ENCODE data around the gene FOXK1. TPM values are rescaled to one million over a fixed set of nuclear protein-coding genes. Genes with fewer than 3 reads are reported as not detected.

FOXK1 gene
- total RNA-seq, 4 donors from 2014 or later, result 9.6 to 35.0 (median 12.5) TPM

DNA sequence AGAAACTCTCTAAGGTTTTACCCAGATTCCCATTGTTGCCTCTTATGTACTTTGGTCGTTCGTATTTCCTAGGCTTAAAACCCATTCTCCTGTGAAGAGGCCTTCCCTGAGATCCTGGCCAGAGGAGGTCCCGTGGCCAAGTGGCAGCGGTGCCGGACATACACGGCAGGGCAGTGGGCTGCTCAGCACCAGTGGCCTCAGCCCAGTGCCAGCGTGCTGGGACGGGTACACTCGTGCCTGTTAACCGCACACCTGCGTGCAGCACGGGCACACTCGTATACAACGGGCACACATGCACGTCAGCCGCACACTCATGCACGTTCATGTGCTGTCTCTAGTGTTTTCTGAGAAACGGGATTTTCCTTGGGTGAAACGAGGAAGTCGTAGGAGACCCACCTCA, 40.2 kb downstream of the FOXK1 start:
- TF ChIP-seq, protein P1, sequence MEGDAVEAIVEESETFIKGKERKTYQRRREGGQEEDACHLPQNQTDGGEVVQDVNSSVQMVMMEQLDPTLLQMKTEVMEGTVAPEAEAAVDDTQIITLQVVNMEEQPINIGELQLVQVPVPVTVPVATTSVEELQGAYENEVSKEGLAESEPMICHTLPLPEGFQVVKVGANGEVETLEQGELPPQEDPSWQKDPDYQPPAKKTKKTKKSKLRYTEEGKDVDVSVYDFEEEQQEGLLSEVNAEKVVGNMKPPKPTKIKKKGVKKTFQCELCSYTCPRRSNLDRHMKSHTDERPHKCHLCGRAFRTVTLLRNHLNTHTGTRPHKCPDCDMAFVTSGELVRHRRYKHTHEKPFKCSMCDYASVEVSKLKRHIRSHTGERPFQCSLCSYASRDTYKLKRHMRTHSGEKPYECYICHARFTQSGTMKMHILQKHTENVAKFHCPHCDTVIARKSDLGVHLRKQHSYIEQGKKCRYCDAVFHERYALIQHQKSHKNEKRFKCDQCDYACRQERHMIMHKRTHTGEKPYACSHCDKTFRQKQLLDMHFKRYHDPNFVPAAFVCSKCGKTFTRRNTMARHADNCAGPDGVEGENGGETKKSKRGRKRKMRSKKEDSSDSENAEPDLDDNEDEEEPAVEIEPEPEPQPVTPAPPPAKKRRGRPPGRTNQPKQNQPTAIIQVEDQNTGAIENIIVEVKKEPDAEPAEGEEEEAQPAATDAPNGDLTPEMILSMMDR (IDR thresholded peaks at IDR 0.05; ENCODE audit: low read depth), result no peak

DNA sequence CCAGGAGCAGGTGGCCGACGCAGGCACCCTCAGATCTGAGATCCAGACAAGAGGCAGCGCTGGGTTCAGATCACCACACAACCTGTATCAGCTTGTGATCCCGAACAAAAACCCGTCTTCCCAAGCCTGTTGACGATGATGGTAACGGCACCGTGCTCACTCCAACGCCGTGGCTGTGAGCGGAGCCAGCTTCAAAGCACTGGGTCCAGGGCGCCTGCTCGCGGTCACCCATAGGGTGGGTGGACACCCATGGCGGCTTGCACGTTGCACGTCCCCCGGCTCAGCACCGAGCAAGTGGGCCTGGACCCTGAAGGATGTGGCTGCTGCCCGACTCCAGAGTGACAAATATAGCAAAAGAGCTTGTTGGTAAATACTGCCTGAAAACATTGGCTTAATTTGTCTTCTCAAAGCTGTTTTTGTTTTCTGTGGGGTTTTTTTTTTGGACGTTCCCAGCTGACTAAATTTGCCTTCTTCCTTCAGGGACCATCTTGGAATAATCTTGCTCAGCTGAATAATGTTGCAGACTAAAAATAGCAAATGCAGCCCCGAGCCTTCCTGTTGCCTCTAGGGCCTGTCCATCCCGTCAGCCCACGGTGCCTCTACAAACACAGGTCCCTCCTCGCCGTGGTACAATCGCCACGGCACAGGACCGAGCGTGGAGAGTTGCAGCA, 41.0 kb downstream of the FOXK1 start:
- TF ChIP-seq, protein P1 (IDR thresholded peaks at IDR 0.05; ENCODE audit: low read depth), result no peak

DNA sequence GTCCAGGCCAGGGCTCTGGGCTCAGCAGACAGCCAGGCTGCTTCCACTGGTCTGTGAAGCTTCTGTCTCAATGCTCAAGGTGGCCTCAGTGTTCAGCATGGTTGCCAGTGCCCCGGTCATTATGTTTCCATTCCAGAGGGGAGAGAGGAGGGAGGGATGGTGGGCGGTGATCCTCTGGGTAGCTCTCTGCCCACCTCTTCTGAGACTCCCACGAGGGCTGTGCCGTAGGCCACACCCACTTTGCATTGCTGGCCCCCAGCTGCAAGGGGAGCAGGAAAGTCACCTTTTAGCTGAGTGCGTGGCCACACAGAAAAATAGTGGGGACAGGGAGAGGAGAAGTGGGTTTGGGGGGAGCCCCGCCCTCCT, 42.5 kb downstream of the FOXK1 start:
- TF ChIP-seq, protein P1 (IDR thresholded peaks at IDR 0.05; ENCODE audit: low read depth), result no peak

DNA sequence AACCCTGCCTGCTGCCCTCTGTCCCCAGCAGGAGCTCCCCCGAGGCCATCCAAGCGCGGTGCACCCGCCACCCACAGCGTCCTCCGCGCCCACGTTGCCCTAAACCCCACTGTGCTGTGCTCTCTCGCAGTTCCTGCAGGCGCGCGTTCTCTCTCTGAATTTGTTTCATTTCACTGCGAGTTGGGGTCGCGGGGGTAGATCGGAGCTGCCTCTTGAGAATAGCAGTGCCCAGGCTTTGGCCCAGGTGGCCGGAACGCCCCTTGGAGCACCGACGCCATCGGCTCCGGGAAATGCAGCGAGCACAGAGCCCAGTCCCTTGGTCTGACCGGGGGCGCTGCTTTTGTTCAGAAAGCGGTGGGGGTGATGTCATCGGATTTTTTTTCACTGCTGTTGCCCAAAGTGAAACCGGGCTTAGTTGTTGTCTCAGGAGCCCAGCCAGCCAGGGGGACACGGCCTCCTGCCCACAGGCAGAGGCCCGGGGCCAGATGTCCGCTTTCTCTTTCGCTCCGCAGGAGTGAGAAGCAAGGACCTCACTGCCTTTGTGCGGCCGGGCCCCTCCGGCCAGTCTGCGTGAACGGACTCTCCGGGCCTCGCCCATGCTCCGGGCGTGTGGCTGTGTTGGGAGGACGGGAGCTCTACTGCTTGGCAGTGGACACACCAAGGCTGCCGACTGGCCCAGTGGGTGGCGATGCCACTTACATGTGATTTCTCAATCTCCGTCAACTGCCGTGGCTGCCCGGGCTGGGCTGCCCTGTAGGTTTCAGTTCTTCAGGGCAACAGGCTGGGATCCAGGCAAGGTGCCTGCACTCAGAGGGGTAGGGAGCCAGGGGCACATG, 43.1 kb downstream of the FOXK1 start:
- TF ChIP-seq, protein P1 (IDR thresholded peaks at IDR 0.05; ENCODE audit: low read depth), result no peak

DNA sequence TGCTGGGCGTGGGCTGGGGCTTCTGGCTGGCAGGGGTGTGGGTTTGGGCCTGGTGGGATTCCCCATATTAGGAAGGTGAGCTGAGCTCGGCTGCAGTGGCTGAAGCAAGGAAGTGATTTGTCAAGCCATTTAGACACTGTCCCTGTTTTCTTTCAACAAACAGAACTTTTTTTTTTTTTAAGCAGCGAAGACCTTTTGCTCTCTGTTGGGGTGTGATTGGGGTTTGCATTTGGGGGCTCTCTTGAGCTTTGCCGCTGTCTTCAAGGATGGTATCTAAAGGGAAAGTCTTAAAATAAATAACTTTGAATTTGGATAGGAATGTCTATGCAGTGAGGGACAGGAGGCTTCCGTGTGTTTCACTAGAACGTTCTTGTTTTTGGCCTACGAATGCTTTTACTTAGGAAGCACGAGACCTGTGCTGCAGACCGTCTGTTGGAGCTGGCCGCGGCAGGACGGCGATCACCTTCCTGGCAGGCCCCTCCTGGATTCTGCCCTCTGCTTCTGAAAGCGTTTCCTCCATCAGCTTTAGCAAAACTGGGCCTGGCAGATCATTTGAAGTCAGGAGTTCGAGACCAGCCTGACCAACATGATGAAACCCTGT, 43.9 kb downstream of the FOXK1 start:
- TF ChIP-seq, protein P1 (IDR thresholded peaks at IDR 0.05; ENCODE audit: low read depth), result no peak

DNA sequence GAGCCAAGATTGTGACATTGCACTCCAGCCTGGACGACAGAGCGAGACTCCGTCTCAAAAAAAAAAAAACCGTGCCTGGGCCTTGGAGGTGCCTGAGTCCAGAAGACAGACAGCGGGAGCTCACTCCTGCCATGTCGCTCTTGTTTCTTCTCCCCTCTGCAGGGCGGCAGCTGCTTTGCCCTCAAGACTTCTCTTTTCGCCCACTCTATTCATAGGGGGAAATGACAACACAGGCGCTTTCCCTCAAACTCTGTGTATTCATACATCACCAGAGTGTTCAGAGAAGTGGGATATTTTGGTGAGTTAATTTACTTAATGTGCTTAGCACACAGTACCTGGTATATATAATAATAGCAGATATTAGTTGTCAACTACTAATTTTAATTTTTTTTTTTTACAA, 44.5 kb downstream of the FOXK1 start:
- TF ChIP-seq, protein P1 (IDR thresholded peaks at IDR 0.05; ENCODE audit: low read depth), result no peak
